Skeletal muscle cell (primary cell): ENCODE measurements around the gene ARL2BP.
A peak's percentile ranks its signal among the peaks of the same experiment; 100 is the strongest.
"Not testable (repeated sequence)": the region's sequence is repeated elsewhere in the genome, so short reads cannot be mapped to it uniquely, and the experiment has no call there.

Experiments used
- DNase-seq: peaks from one replicate; pipeline ENCODE4 v3.0.0-alpha.2; 2010; ENCODE audit warnings: low read depth
- H3K4me3 ChIP-seq: 2 replicates; pipeline ENCODE4 v1.5.1; 2011; ENCODE audit warnings: low read depth, mild to moderate bottlenecking, control low read depth, low read length, moderate library complexity

ARL2BP gene

GRCh38 chr16:57258910-57259475 is 13.9 kb downstream of the ARL2BP start:
- no peak for DNase-seq
- no peak overlapping the region for H3K4me3 ChIP-seq

GRCh38 chr16:57260294-57260929 is 15.4 kb downstream of the ARL2BP start:
- peak overlapping the region; percentile 15 for H3K4me3 ChIP-seq
- DNase-seq: peak; percentile 28

GRCh38 chr16:57261806-57262205 is 16.7 kb downstream of the ARL2BP start:
- H3K4me3 ChIP-seq: no peak overlapping the region
- no peak for DNase-seq

- H3K4me3 ChIP-seq: no peak overlapping the region
- DNase-seq: no peak
These were observed 17.9 kb downstream of the ARL2BP start for GRCh38 chr16:57262841-57263540.

GRCh38 chr16:57263541-57264351 is 18.7 kb downstream of the ARL2BP start:
- no peak for DNase-seq
- no peak overlapping the region for H3K4me3 ChIP-seq

- no peak overlapping the region for H3K4me3 ChIP-seq
- DNase-seq: no peak
These were observed 19.3 kb downstream of the ARL2BP start for GRCh38 chr16:57264381-57264780.

- H3K4me3 ChIP-seq: no peak overlapping the region
- no peak for DNase-seq
These were observed 19.9 kb downstream of the ARL2BP start for GRCh38 chr16:57264950-57265371.

- DNase-seq: no peak
These were observed 20.9 kb downstream of the ARL2BP start for GRCh38 chr16:57265850-57266530.

GRCh38 chr16:57266531-57267260 is 21.6 kb downstream of the ARL2BP start:
- H3K4me3 ChIP-seq: no peak overlapping the region
- no peak for DNase-seq

More at GRCh38 chr16:57265850-57266530, 20.9 kb downstream of the ARL2BP start:
- no peak overlapping the region for H3K4me3 ChIP-seq

GRCh38 chr16:57267343-57267742 is 22.3 kb downstream of the ARL2BP start:
- not testable (repeated sequence) for H3K4me3 ChIP-seq, DNase-seq

- no peak overlapping the region for H3K4me3 ChIP-seq
- DNase-seq: no peak
These were observed 24.0 kb downstream of the ARL2BP start for GRCh38 chr16:57268804-57269800.

- no peak for DNase-seq
- H3K4me3 ChIP-seq: no peak overlapping the region
These were observed 25.4 kb downstream of the ARL2BP start for GRCh38 chr16:57270221-57271062.

- no peak for DNase-seq
- no peak overlapping the region for H3K4me3 ChIP-seq
These were observed 25.9 kb downstream of the ARL2BP start for GRCh38 chr16:57271063-57271345.

GRCh38 chr16:57271867-57272495 is 26.9 kb downstream of the ARL2BP start:
- no peak for DNase-seq

GRCh38 chr16:57273359-57273758 is 28.3 kb downstream of the ARL2BP start:
- DNase-seq: no peak
- H3K4me3 ChIP-seq: no peak overlapping the region

More at GRCh38 chr16:57271867-57272495, 26.9 kb downstream of the ARL2BP start:
- no peak overlapping the region for H3K4me3 ChIP-seq

- no peak for DNase-seq
- H3K4me3 ChIP-seq: no peak overlapping the region
These were observed 28.8 kb downstream of the ARL2BP start for GRCh38 chr16:57273826-57274225.

- not testable (repeated sequence) for DNase-seq, H3K4me3 ChIP-seq
These were observed 30.9 kb downstream of the ARL2BP start for GRCh38 chr16:57275946-57276345.
